Stimulated activated CD8-positive, alpha-beta memory T cell treated with anti-CD3 and anti-CD28 coated beads, Interleukin-12 subunit alpha, Interleukin-12 subunit beta, amount 100 ng/mL, for 24 hours (primary cell): ENCODE measurements around the gene MDGA2.

Source experiments
- DNase-seq: peaks from one replicate; pipeline ENCODE4 v3.0.0-alpha.2; 2020; ENCODE audit errors: extremely low read depth

MDGA2 gene

GRCh38 chr14:47675466-47676314 is at the start of gene MDGA2:
Gene MDGA2, minus strand, starts transcription at chr14:47675605.
- no peak for DNase-seq

- no peak for DNase-seq
Measured at GRCh38 chr14:47722929-47723693, 47.7 kb upstream of the MDGA2 start.

GRCh38 chr14:47720281-47720680 is 44.9 kb upstream of the MDGA2 start:
- DNase-seq, result no peak

- DNase-seq, result no peak
Measured at GRCh38 chr14:47715330-47715729, 39.9 kb upstream of the MDGA2 start.

- no peak for DNase-seq
Measured at GRCh38 chr14:47710581-47710980, 35.2 kb upstream of the MDGA2 start.

- no peak for DNase-seq
Measured at GRCh38 chr14:47705683-47706082, 30.3 kb upstream of the MDGA2 start.

GRCh38 chr14:47691829-47692228 is 16.4 kb upstream of the MDGA2 start:
- no peak for DNase-seq

GRCh38 chr14:47678993-47679392 is 3.6 kb upstream of the MDGA2 start:
- DNase-seq, result no peak

- DNase-seq, result no peak
Measured at GRCh38 chr14:47678157-47678556, 2.8 kb upstream of the MDGA2 start.

- DNase-seq, result no peak
Measured at GRCh38 chr14:47676315-47676617, 861 bp upstream of the MDGA2 start.

- DNase-seq, result no peak
Measured at GRCh38 chr14:47674543-47675465, 601 bp downstream of the MDGA2 start.

GRCh38 chr14:47674148-47674542 is 1.3 kb downstream of the MDGA2 start:
- no peak for DNase-seq

- no peak for DNase-seq
Measured at GRCh38 chr14:47665337-47666134, 9.9 kb downstream of the MDGA2 start.

- DNase-seq, result no peak
Measured at GRCh38 chr14:47662466-47662865, 12.9 kb downstream of the MDGA2 start.

- DNase-seq, result no peak
Measured at GRCh38 chr14:47660158-47660557, 15.2 kb downstream of the MDGA2 start.

GRCh38 chr14:47658041-47658440 is 17.4 kb downstream of the MDGA2 start:
- no peak for DNase-seq

- no peak for DNase-seq
Measured at GRCh38 chr14:47657143-47657542, 18.3 kb downstream of the MDGA2 start.

- DNase-seq, result no peak
Measured at GRCh38 chr14:47651337-47651736, 24.1 kb downstream of the MDGA2 start.

GRCh38 chr14:47637753-47638152 is 37.7 kb downstream of the MDGA2 start:
- DNase-seq, result no peak

- DNase-seq, result no peak
Measured at GRCh38 chr14:47626151-47627035, 49.0 kb downstream of the MDGA2 start.
